ENCODE measurements around the gene CSRNP3.

Gene CSRNP3

GRCh38 chr2:165469417-165469816 is at the start of gene CSRNP3:
TSS of gene CSRNP3 (plus strand) at chr2:165469698. CDS start at chr2:165595066, 125,368 bp downstream.
- ATAC-seq: no peak

GRCh38 chr2:165420231-165420630 is 49.3 kb upstream of the CSRNP3 start:
- ATAC-seq: no peak

- ATAC-seq: no peak
Measured at GRCh38 chr2:165423081-165423480, 46.4 kb upstream of the CSRNP3 start.

GRCh38 chr2:165425556-165425955 is 43.9 kb upstream of the CSRNP3 start:
- no peak for ATAC-seq

GRCh38 chr2:165427686-165428085 is 41.8 kb upstream of the CSRNP3 start:
- ATAC-seq: no peak

- ATAC-seq: no peak
Measured at GRCh38 chr2:165428926-165429325, 40.6 kb upstream of the CSRNP3 start.

- no peak for ATAC-seq
Measured at GRCh38 chr2:165431014-165431413, 38.5 kb upstream of the CSRNP3 start.

GRCh38 chr2:165432234-165432966 is 37.1 kb upstream of the CSRNP3 start:
- ATAC-seq: no peak

GRCh38 chr2:165434865-165435496 is 34.5 kb upstream of the CSRNP3 start:
- ATAC-seq: no peak

- ATAC-seq: no peak
Measured at GRCh38 chr2:165435611-165436010, 33.9 kb upstream of the CSRNP3 start.

GRCh38 chr2:165436559-165436958 is 32.9 kb upstream of the CSRNP3 start:
- ATAC-seq: no peak

- ATAC-seq: no peak
Measured at GRCh38 chr2:165440367-165440766, 29.1 kb upstream of the CSRNP3 start.

GRCh38 chr2:165443511-165443910 is 26.0 kb upstream of the CSRNP3 start:
- no peak for ATAC-seq

- ATAC-seq: no peak
Measured at GRCh38 chr2:165448406-165448805, 21.1 kb upstream of the CSRNP3 start.

GRCh38 chr2:165450156-165450555 is 19.3 kb upstream of the CSRNP3 start:
- ATAC-seq: no peak

- ATAC-seq: no peak
Measured at GRCh38 chr2:165452327-165452726, 17.2 kb upstream of the CSRNP3 start.

- ATAC-seq: no peak
Measured at GRCh38 chr2:165453561-165454094, 15.9 kb upstream of the CSRNP3 start.

- no peak for ATAC-seq
Measured at GRCh38 chr2:165454905-165455304, 14.6 kb upstream of the CSRNP3 start.

- no peak for ATAC-seq
Measured at GRCh38 chr2:165456027-165456426, 13.5 kb upstream of the CSRNP3 start.

GRCh38 chr2:165462443-165462842 is 7.1 kb upstream of the CSRNP3 start:
- ATAC-seq: no peak

GRCh38 chr2:165466386-165466785 is 3.1 kb upstream of the CSRNP3 start:
- no peak for ATAC-seq

GRCh38 chr2:165467921-165468320 is 1.6 kb upstream of the CSRNP3 start:
- no peak for ATAC-seq

GRCh38 chr2:165470361-165470760 is 863 bp downstream of the CSRNP3 start:
- ATAC-seq: no peak

- no peak for ATAC-seq
Measured at GRCh38 chr2:165471349-165471950, 2.0 kb downstream of the CSRNP3 start.

Measured in activated CD4-positive, CD25-positive, alpha-beta regulatory T cell treated with anti-CD3 and anti-CD28 coated beads, Interleukin-2, amount 50 U/mL, for 24 hours (primary cell).